Measurements from ENCODE around the gene TCP11. TPM values are rescaled to one million over a fixed set of nuclear protein-coding genes. Genes with fewer than 3 reads are reported as not detected.
A peak's percentile ranks its signal among the peaks of the same experiment; 100 is the strongest.

The TCP11 gene
- total and polyA plus RNA-seq, 2 of the 13 experiments (the other 11 are each of a cell fraction or from before 2014, with no cell fraction given), result 0.04 TPM; not detected in 1

GRCh38 chr6:35161776-35162607 lies 20.9 kb upstream of the TCP11 start (continued):
- TF ChIP-seq ZNF574 (CRISPR knock-in tag; IDR thresholded peaks at IDR 0.05) (peak; percentile 39; the same call in 1 of the 2 replicates), ZNF710 (CRISPR knock-in tag; IDR thresholded peaks at IDR 0.05; ENCODE audit: borderline replicate concordance) (peak; percentile 75), ZNF75D (CRISPR knock-in tag; IDR thresholded peaks at IDR 0.05; ENCODE audit: borderline replicate concordance) (no peak), NCOR1 (IDR thresholded peaks at IDR 0.05; ENCODE audit: borderline replicate concordance, low read length) (peak; percentile 74), PAXIP1 (CRISPR knock-in tag; conservative IDR thresholded peaks at IDR 0.05) (peak; percentile 73), ZKSCAN5 (CRISPR knock-in tag; IDR thresholded peaks at IDR 0.05) (0 out of 2 replicates have a peak, but pooled peaks have one; percentile 56), ZMYM4 (CRISPR knock-in tag; IDR thresholded peaks at IDR 0.05) (peak; percentile 43), TSC22D2 (CRISPR knock-in tag; IDR thresholded peaks at IDR 0.05; ENCODE audit: borderline replicate concordance) (no peak), ZNF761 (CRISPR knock-in tag; conservative IDR thresholded peaks at IDR 0.05) (peak; percentile 63; the same call in 1 of the 2 replicates), ZNF740 (CRISPR knock-in tag; IDR thresholded peaks at IDR 0.05) (no peak), ZNF333 (CRISPR knock-in tag; IDR thresholded peaks at IDR 0.05; ENCODE audit: borderline replicate concordance) (no peak), RFX1 (IDR thresholded peaks at IDR 0.05) (no peak), PAWR (CRISPR knock-in tag; IDR thresholded peaks at IDR 0.05; ENCODE audit: borderline replicate concordance) (no peak), GPBP1L1 (CRISPR knock-in tag; IDR thresholded peaks at IDR 0.05) (no peak), ZSCAN12 (CRISPR knock-in tag; IDR thresholded peaks at IDR 0.05) (no peak), ZNF678 (CRISPR knock-in tag; IDR thresholded peaks at IDR 0.05) (no peak), RORA (CRISPR knock-in tag; IDR thresholded peaks at IDR 0.05) (no peak), MEIS2 (CRISPR knock-in tag; IDR thresholded peaks at IDR 0.05) (0 out of 2 replicates have a peak, but pooled peaks have one; percentile 14), ZNF292 (CRISPR knock-in tag; IDR thresholded peaks at IDR 0.05; ENCODE audit: borderline replicate concordance, low read depth) (peak; percentile 92)

All from HepG2 (cell line).